SK-N-MC (cell line): ENCODE data around the gene ME2.

Experiments used
- EZH2 ChIP-seq: fragments of 200-600 bp; sonication (generic); IDR thresholded peaks from one replicate; pipeline ENCODE4 v1.6.1; 2017; ENCODE audit warnings: antibody characterized with exemption
- FOXP2 ChIP-seq: optimal IDR thresholded peaks from 2 replicates; pipeline ENCODE3; 2011; ENCODE audit warnings: mild to moderate bottlenecking, moderate library complexity; ENCODE audit not compliant: insufficient read depth; ENCODE audit errors: extremely low read length, control extremely low read depth
- POLR2AphosphoS5 ChIP-seq: IDR thresholded peaks from 2 replicates; pipeline ENCODE4 v1.6.1; 2012; ENCODE audit warnings: mild to moderate bottlenecking, low read depth, low read length, borderline replicate concordance

DNA sequence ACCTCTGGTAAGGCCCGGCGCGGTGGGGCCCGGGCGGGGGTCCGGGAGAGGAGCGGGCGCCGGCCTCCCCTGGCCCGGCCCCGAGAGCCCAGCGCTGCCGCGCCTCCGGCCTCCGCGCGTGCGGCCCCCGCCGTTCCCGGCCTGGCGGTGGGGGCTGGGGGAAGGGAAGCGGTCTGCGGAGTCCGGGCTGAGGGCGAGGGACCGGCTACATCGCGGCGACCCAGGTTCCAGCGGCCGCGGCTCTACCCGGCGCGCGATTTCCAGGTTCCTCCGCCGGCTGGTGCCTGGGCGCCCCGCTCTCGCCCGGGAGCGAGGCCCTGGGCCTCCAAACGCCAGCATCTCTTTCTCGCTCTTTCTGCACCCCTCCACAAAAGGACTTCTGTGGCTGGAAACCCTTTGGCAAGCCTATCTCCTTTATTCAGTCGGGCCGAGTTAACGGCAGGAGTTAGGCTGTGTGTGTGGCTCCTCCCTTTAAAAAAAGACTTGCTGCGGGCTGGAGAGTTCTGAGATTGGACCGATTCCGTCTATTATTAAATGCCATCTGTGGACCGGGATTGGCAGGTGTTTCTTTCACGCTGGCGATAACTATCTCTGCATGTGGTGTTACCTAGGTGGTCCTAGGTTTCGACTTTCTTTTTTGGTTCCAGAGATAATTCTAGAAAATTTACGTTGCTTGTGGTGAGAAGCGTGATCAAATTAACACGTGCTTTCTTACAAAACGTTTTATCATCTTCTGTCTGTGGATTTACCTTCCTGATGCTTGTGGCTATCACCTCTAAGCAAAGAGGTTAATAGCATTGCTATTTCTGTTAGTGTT is 592 bp downstream of the ME2 start:
- TF ChIP-seq POLR2AphosphoS5 (no peak), EZH2 (no peak), FOXP2 (no peak)
